HEK293 (cell line): Measurements from ENCODE around the gene AHCYL2.

Experiments
- CTCF ChIA-PET: fragments of 350-600 bp; formaldehyde crosslinking; extraction: SDS; loops from one replicate; lab custom pipeline; 2021; ENCODE audit warnings: antibody characterized with exemption; lab: Yijun Ruan, JAX
- POLR2A ChIA-PET: fragments of 300-600 bp; formaldehyde crosslinking; extraction: SDS; loops from one replicate; lab custom pipeline; 2020; ENCODE audit warnings: antibody characterized with exemption, inconsistent platforms; lab: Yijun Ruan, JAX
- H3K27ac ChIP-seq: fragments of 200-500 bp; sonication (Bioruptor generic); 2 replicates; pipeline ENCODE4 v1.5.1; 2014; ENCODE audit warnings: low read depth, low read length, control low read depth, inconsistent platforms; ENCODE audit errors: extremely low read depth
- H3K36me3 ChIP-seq, 2 experiments: fragments of 200-500 bp in 1 of 2; sonication (Bioruptor generic) in 1 of 2; 1 replicate in 1 of 2; 2 replicates in 1 of 2; pipeline ENCODE4 v1.5.1; 2014 to 2017; ENCODE audit warnings: inconsistent platforms in 2 of 2, low read length in 2 of 2; ENCODE audit not compliant: control insufficient read depth in 2 of 2, insufficient read depth in 1 of 2
- H3K4me1 ChIP-seq: fragments of 200-500 bp; sonication (Bioruptor generic); 2 replicates; pipeline ENCODE4 v1.5.1; 2014; ENCODE audit warnings: mild to moderate bottlenecking, low read length, inconsistent platforms; ENCODE audit not compliant: control insufficient read depth, insufficient read depth
- H3K4me3 ChIP-seq: 2 replicates; pipeline ENCODE4 v1.5.1; 2011; ENCODE audit warnings: low read depth, mild to moderate bottlenecking, control low read depth, low read length, moderate library complexity
- H3K9me3 ChIP-seq: fragments of 200-500 bp; sonication (Bioruptor generic); 2 replicates; pipeline ENCODE4 v1.5.1; 2014; ENCODE audit warnings: low read depth, low read length, inconsistent platforms; ENCODE audit not compliant: control insufficient read depth, insufficient read depth
- GLI2 ChIP-seq: fragments of 450-650 bp; formaldehyde crosslinking; IDR thresholded peaks from 2 replicates; pipeline ENCODE4; 2017; ENCODE audit warnings: missing biosample characterization, missing genetic modification characterization, low read depth, borderline replicate concordance
- GLI4 ChIP-seq: fragments of 450-650 bp; formaldehyde crosslinking; IDR thresholded peaks from 2 replicates; pipeline ENCODE4 v1.5.1; 2016; ENCODE audit warnings: missing biosample characterization, missing genetic modification characterization
- KLF17 ChIP-seq: fragments of 450-650 bp; formaldehyde crosslinking; IDR thresholded peaks from 2 replicates; pipeline ENCODE4 v1.5.1; 2016; ENCODE audit warnings: missing biosample characterization, missing genetic modification characterization
- KLF8 ChIP-seq: fragments of 450-650 bp; formaldehyde crosslinking; IDR thresholded peaks from 2 replicates; pipeline ENCODE4 v1.5.1; 2016; ENCODE audit warnings: missing biosample characterization, missing genetic modification characterization
- MEIS1 ChIP-seq: sonication (generic); formaldehyde crosslinking; IDR thresholded peaks from 2 replicates; pipeline ENCODE4 v1.8.1; 2022; ENCODE audit warnings: missing genetic modification reagents, mild to moderate bottlenecking, borderline replicate concordance
- MZF1 ChIP-seq: fragments of 450-650 bp; formaldehyde crosslinking; IDR thresholded peaks from 2 replicates; pipeline ENCODE4 v1.5.1; 2017; ENCODE audit warnings: missing biosample characterization, missing genetic modification characterization, borderline replicate concordance
- OVOL3 ChIP-seq: fragments of 450-650 bp; formaldehyde crosslinking; IDR thresholded peaks from 2 replicates; pipeline ENCODE4 v1.5.1; 2016; ENCODE audit warnings: missing biosample characterization, missing genetic modification characterization
- ZNF114 ChIP-seq: fragments of 450-650 bp; formaldehyde crosslinking; IDR thresholded peaks from 2 replicates; pipeline ENCODE4 v1.5.0; 2017; ENCODE audit warnings: missing biosample characterization, missing genetic modification characterization
- ZNF148 ChIP-seq: fragments of 450-650 bp; formaldehyde crosslinking; IDR thresholded peaks from 2 replicates; pipeline ENCODE4 v1.5.0; 2017; ENCODE audit warnings: missing biosample characterization, missing genetic modification characterization, borderline replicate concordance
- ZNF248 ChIP-seq: fragments of 450-650 bp; formaldehyde crosslinking; IDR thresholded peaks from 2 replicates; pipeline ENCODE4 v1.5.1; 2017; ENCODE audit warnings: missing biosample characterization, missing genetic modification characterization
- ZNF311 ChIP-seq: fragments of 450-650 bp; formaldehyde crosslinking; IDR thresholded peaks from 2 replicates; pipeline ENCODE4 v1.5.1; 2017; ENCODE audit warnings: missing biosample characterization, missing genetic modification characterization, borderline replicate concordance
- ZNF404 ChIP-seq: fragments of 450-650 bp; formaldehyde crosslinking; IDR thresholded peaks from 2 replicates; pipeline ENCODE4 v1.5.1; 2017; ENCODE audit warnings: missing biosample characterization, missing genetic modification characterization
- ZNF692 ChIP-seq: fragments of 450-650 bp; formaldehyde crosslinking; IDR thresholded peaks from 2 replicates; pipeline ENCODE4 v1.5.1; 2016; ENCODE audit warnings: missing biosample characterization, missing genetic modification characterization
- ZNF76 ChIP-seq: fragments of 450-650 bp; formaldehyde crosslinking; IDR thresholded peaks from 2 replicates; pipeline ENCODE4; 2016; ENCODE audit warnings: low read depth, missing biosample characterization, missing genetic modification characterization, borderline replicate concordance
- ZNF837 ChIP-seq: fragments of 450-650 bp; formaldehyde crosslinking; IDR thresholded peaks from 2 replicates; pipeline ENCODE4 v1.5.1; 2016; ENCODE audit warnings: missing biosample characterization, missing genetic modification characterization
- ZSCAN16 ChIP-seq: fragments of 450-650 bp; formaldehyde crosslinking; IDR thresholded peaks from 2 replicates; pipeline ENCODE4 v1.5.1; 2016; ENCODE audit warnings: missing biosample characterization, missing genetic modification characterization
- ZXDB ChIP-seq: fragments of 450-650 bp; formaldehyde crosslinking; IDR thresholded peaks from 2 replicates; pipeline ENCODE4 v1.5.1; 2016; ENCODE audit warnings: missing biosample characterization, missing genetic modification characterization
- TF ChIP-seq, protein P1 (sequence below): fragments of 450-650 bp; formaldehyde crosslinking; IDR thresholded peaks from 2 replicates; pipeline ENCODE4 v1.5.1; 2016; ENCODE audit warnings: missing biosample characterization, missing genetic modification characterization, low read depth
- TF ChIP-seq, protein P2 (sequence below): fragments of 450-650 bp; formaldehyde crosslinking; IDR thresholded peaks from 2 replicates; pipeline ENCODE4 v1.5.1; 2016; ENCODE audit warnings: missing biosample characterization, missing genetic modification characterization

The AHCYL2 gene

DNA sequence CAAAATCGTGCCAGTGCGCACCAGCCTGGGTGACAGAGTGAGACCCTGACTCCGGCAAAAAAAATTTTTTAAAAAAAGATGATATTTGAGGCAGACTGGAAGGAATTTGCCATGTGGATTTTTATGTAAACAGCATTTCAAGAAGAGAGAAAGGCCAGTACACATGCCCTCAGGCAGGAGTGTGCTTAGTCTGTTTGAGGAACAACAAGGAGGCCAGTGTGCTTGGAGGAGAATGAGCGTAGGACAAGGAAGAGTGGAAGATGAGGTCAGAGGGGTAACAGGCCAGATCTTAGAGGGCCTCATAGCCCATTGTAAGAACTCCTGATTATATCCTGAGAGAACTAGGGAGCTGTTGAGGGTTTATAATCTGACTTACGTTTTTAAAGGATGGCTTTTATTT lies 192.2 kb downstream of the AHCYL2 start:
- no peaks in the 10 kb centered on the region for H3K4me1 ChIP-seq
- no peak for TF ChIP-seq KLF17
- no peak for TF ChIP-seq ZNF692 (tag by site-specific recombination)
- no peak for TF ChIP-seq ZNF248 (tag by site-specific recombination)
- no peak for TF ChIP-seq MEIS1 (CRISPR knock-in tag)
- TF ChIP-seq ZNF76 (tag by site-specific recombination): no peak
- TF ChIP-seq KLF8: no peak
- TF ChIP-seq, protein P1, sequence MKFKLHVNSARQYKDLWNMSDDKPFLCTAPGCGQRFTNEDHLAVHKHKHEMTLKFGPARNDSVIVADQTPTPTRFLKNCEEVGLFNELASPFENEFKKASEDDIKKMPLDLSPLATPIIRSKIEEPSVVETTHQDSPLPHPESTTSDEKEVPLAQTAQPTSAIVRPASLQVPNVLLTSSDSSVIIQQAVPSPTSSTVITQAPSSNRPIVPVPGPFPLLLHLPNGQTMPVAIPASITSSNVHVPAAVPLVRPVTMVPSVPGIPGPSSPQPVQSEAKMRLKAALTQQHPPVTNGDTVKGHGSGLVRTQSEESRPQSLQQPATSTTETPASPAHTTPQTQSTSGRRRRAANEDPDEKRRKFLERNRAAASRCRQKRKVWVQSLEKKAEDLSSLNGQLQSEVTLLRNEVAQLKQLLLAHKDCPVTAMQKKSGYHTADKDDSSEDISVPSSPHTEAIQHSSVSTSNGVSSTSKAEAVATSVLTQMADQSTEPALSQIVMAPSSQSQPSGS: no peak
- TF ChIP-seq ZXDB (tag by site-specific recombination): no peak
- no peak for TF ChIP-seq GLI2 (tag by site-specific recombination)
- TF ChIP-seq, protein P2, sequence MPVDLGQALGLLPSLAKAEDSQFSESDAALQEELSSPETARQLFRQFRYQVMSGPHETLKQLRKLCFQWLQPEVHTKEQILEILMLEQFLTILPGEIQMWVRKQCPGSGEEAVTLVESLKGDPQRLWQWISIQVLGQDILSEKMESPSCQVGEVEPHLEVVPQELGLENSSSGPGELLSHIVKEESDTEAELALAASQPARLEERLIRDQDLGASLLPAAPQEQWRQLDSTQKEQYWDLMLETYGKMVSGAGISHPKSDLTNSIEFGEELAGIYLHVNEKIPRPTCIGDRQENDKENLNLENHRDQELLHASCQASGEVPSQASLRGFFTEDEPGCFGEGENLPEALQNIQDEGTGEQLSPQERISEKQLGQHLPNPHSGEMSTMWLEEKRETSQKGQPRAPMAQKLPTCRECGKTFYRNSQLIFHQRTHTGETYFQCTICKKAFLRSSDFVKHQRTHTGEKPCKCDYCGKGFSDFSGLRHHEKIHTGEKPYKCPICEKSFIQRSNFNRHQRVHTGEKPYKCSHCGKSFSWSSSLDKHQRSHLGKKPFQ (tag by site-specific recombination): no peak
- no peak for TF ChIP-seq ZNF148 (tag by site-specific recombination)
- no peak for TF ChIP-seq ZSCAN16 (tag by site-specific recombination)
- TF ChIP-seq ZNF404 (tag by site-specific recombination): no peak
- TF ChIP-seq ZNF114 (tag by site-specific recombination): no peak
- TF ChIP-seq GLI4 (tag by site-specific recombination): no peak
- no peak for TF ChIP-seq MZF1 (tag by site-specific recombination)
- TF ChIP-seq OVOL3 (tag by site-specific recombination): no peak
- TF ChIP-seq ZNF311 (tag by site-specific recombination): no peak
- no peak for TF ChIP-seq ZNF837 (tag by site-specific recombination)
- H3K4me3 ChIP-seq: no peak overlapping the region
- ChIA-PET CTCF (interaction anchor here (0.7 kb wide), 1 partner anchor 28 kb away, joined by 5 read pairs; no protein-coding TSS in a partner anchor), POLR2A (no interaction called here)
- H3K9me3 ChIP-seq: no peaks in the 10 kb centered on the region
- H3K27ac ChIP-seq: no peak overlapping the region
- H3K36me3 ChIP-seq: no peaks in the 10 kb centered on the region; a peak in 1 of 3 replicates
